T-helper 1 cell treated with Interleukin-12 subunit alpha and Interleukin-12 subunit beta and Interleukin-4 antibody, amounts not matched to agents 30 μg/mL and 1 μg/mL, for 36 hours (primary cell): ENCODE results near the gene ESYT2.

Experiments used
- H3K27ac Mint-ChIP-seq: one replicate; pipeline ENCODE4 v1.8.0; 2021; ENCODE audit warnings: mild to moderate bottlenecking, mixed read lengths
- H3K27me3 Mint-ChIP-seq: one replicate; pipeline ENCODE4 v1.8.0; 2021; ENCODE audit warnings: low read depth, mixed read lengths
- H3K36me3 Mint-ChIP-seq: one replicate; pipeline ENCODE4 v1.8.0; 2021; ENCODE audit warnings: low read depth, mixed read lengths
- H3K4me1 Mint-ChIP-seq: one replicate; pipeline ENCODE4 v1.8.0; 2021; ENCODE audit warnings: low read depth, mixed read lengths
- H3K4me3 Mint-ChIP-seq: one replicate; pipeline ENCODE4 v1.8.0; 2021; ENCODE audit warnings: mild to moderate bottlenecking, moderate library complexity, mixed read lengths
- H3K9me3 Mint-ChIP-seq: one replicate; pipeline ENCODE4 v1.8.0; 2021; ENCODE audit warnings: mixed read lengths

ESYT2 gene

GRCh38 chr7:158809596-158809995, 19.7 kb downstream of the ESYT2 start:
- H3K4me3 Mint-ChIP-seq, result peak overlapping the region; percentile 54
- H3K9me3 Mint-ChIP-seq, result peaks cover 5% of the 10 kb centered on the region
- H3K27me3 Mint-ChIP-seq, result no peaks in the 10 kb centered on the region
- peak overlapping the region; percentile 70 for H3K27ac Mint-ChIP-seq
- H3K4me1 Mint-ChIP-seq, result peaks cover 61% of the 10 kb centered on the region
- peaks cover 53% of the 10 kb centered on the region for H3K36me3 Mint-ChIP-seq

GRCh38 chr7:158808126-158808525, 21.2 kb downstream of the ESYT2 start:
- Mint-ChIP-seq H3K36me3 (peaks cover 52% of the 10 kb centered on the region), H3K9me3 (peaks cover 8% of the 10 kb centered on the region), H3K27ac (no peak overlapping the region), H3K4me3 (no peak overlapping the region), H3K4me1 (peaks cover 57% of the 10 kb centered on the region), H3K27me3 (no peaks in the 10 kb centered on the region)

DNA sequence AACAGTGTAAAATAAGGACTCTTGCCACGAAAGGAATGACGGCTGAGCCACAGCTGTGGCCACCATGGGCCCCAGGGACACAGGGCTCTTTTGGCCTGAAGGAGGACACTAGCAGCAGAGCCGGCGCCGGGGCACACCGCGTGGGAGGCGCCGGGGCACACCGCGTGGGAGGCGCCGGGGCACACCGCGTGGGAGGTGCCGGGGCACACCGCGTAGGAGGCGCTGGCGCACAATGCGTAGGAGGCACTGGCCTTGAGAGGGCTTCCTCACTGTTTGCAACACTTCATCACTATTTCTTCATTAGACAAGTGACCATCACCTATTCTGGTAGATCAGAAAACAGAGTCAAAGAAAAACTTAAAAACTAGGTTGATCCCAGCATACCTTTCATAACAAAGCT, 23.4 kb downstream of the ESYT2 start:
- no peak overlapping the region for H3K4me3 Mint-ChIP-seq
- H3K9me3 Mint-ChIP-seq, result peaks cover 8% of the 10 kb centered on the region
- no peak overlapping the region for H3K27ac Mint-ChIP-seq
- no peaks in the 10 kb centered on the region for H3K27me3 Mint-ChIP-seq
- H3K4me1 Mint-ChIP-seq, result peaks cover 46% of the 10 kb centered on the region
- H3K36me3 Mint-ChIP-seq, result peaks cover 48% of the 10 kb centered on the region

DNA sequence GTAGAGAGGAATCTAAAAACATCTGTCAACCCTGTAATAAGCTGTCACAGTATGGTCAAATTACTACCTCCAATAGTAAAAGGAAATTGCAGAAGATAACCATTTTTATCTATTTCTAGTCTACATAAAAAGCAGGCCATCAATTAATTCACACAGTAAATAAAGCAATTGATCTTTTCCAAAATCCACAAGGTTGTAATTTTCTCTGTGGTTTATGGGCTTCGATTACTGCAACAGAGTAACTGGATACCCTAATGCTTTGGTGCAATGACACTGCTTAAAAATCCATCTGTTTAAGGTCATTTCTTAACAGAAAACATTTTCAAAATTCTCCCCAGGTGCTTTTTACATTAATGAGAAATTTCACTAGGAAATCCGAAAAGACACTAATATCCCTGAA, 23.9 kb downstream of the ESYT2 start:
- H3K36me3 Mint-ChIP-seq, result peaks cover 44% of the 10 kb centered on the region

GRCh38 chr7:158804335-158804734, 25.0 kb downstream of the ESYT2 start:
- H3K4me1 Mint-ChIP-seq, result peaks cover 33% of the 10 kb centered on the region
- peak overlapping the region; percentile 41 for H3K27ac Mint-ChIP-seq
- no peaks in the 10 kb centered on the region for H3K27me3 Mint-ChIP-seq
- peaks cover 36% of the 10 kb centered on the region for H3K36me3 Mint-ChIP-seq
- H3K4me3 Mint-ChIP-seq, result no peak overlapping the region
- peaks cover 8% of the 10 kb centered on the region for H3K9me3 Mint-ChIP-seq

More for the DNA sequence above, 23.9 kb downstream of the ESYT2 start:
- H3K9me3 Mint-ChIP-seq, result peaks cover 8% of the 10 kb centered on the region
- H3K27me3 Mint-ChIP-seq, result no peaks in the 10 kb centered on the region
- H3K27ac Mint-ChIP-seq, result no peak overlapping the region
- peaks cover 42% of the 10 kb centered on the region for H3K4me1 Mint-ChIP-seq
- no peak overlapping the region for H3K4me3 Mint-ChIP-seq

DNA sequence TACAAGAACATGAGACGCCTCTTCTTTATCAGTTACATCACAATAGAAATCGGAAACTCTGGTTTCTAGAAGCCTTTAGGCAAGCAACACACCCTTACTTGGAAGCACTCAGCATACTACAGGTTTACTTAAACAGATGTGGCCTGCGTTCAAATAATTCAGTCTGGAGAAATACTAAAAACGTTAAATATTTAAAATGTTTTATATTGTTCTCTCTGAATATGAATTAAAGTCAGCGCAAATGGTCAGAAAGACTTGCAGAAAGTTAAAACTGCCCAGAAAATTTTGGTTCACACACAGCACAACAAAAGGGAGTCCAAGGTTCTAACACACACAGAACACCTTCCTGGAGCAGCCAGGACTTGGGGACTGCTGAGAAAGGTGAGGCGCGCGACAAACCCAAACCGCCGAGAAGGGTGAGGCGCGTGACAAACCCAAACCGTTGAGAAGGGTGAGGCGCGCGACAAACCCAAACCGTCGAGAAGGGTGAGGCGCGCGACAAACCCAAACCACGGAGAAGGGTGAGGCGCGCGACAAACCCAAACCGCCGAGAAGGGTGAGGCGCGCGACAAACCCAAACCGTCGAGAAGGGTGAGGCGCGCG, 25.8 kb downstream of the ESYT2 start:
- Mint-ChIP-seq H3K27me3 (no peaks in the 10 kb centered on the region), H3K9me3 (peaks cover 8% of the 10 kb centered on the region), H3K36me3 (peaks cover 35% of the 10 kb centered on the region), H3K27ac (peak overlapping the region; percentile 41), H3K4me3 (peak overlapping the region; percentile 4), H3K4me1 (peaks cover 29% of the 10 kb centered on the region)

DNA sequence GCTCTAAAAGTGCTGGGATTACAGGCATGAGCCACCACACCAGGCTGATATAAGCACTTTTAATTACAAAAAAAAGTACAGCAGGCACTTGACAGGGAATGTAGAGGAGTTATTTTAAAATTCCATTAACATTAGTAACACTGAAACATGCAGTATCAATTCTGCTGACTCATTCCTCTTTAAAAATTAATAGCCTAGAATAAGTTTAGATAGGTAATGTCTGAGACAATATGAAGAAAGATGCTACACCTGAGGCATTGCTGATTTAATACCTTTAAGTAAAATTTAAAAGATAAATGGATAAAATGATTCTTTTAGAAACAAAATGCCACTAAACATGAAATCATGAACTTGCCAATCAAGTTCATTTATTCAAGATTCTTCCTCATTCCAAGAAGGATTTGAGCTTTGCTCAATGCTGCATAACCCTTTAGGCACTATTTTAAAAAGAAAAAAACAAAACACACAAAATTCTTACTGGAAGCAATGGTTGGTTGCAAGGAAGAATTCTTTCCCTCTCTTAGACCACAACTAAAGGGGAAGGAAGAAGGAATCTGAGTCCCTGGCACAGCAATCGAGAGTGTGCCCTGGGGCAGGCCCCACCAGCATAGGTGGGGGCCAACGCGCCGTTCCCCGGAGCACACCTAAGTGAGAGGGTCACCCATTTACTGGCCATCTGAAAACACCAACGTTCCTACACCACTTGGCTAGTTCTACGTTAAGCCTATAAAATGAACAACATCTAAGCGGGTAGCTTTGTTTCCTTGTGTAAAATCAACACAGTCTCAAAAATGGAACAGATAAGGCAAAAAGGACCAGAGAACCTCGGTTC, 26.6 kb downstream of the ESYT2 start:
- Mint-ChIP-seq H3K4me1 (peaks cover 27% of the 10 kb centered on the region), H3K4me3 (peak overlapping the region; percentile 4), H3K27me3 (no peaks in the 10 kb centered on the region), H3K9me3 (peaks cover 8% of the 10 kb centered on the region), H3K27ac (peak overlapping the region; percentile 41), H3K36me3 (peaks cover 32% of the 10 kb centered on the region)

DNA sequence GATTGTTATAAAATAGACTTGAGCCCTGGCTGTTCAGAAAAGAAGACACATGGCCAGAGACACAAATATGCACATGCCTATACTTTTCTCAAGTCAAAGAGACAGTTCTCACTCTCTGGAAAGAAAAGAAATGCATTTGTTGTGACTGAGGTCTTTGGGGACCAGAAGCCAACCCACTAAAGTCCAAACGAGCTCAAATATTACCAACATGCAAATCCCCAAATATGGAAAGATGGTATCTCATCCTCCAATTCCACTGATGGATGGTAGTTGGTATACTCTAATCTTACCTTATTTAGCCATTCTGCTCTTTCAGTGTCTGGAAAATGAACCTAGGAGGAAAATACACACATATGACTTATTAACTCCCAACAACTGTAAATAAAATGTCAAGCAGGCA, 30.6 kb downstream of the ESYT2 start:
- Mint-ChIP-seq H3K4me3 (no peak overlapping the region), H3K36me3 (peaks cover 27% of the 10 kb centered on the region), H3K27ac (no peak overlapping the region), H3K4me1 (peaks cover 23% of the 10 kb centered on the region), H3K27me3 (no peaks in the 10 kb centered on the region), H3K9me3 (no peaks in the 10 kb centered on the region)

- H3K36me3 Mint-ChIP-seq, result peaks cover 42% of the 10 kb centered on the region
- no peak overlapping the region for H3K4me3 Mint-ChIP-seq
- no peaks in the 10 kb centered on the region for H3K27me3 Mint-ChIP-seq
These were observed 32.6 kb downstream of the ESYT2 start for GRCh38 chr7:158796667-158797066.

DNA sequence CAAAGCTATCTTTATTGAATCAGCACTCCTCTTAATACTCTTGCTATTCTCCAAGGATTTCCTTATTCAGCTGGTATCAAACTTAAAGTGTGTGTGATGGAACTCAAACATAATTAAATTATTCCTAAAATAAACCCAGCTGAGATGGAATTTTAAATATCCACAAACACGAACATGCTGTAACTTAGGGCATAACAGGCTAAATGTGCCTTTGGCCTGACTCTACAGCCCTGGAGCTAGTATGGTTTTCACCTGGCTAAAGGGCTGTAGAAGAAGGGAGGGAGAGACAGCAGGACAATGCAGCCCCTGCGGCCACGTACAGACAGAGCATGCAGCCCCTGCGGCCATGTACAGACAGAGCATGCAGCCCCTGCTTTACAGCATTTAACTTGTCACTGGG, 34.0 kb downstream of the ESYT2 start:
- Mint-ChIP-seq H3K9me3 (no peaks in the 10 kb centered on the region), H3K27me3 (no peaks in the 10 kb centered on the region), H3K36me3 (peaks cover 49% of the 10 kb centered on the region), H3K4me1 (peaks cover 11% of the 10 kb centered on the region), H3K27ac (no peak overlapping the region), H3K4me3 (no peak overlapping the region)

More at GRCh38 chr7:158796667-158797066, 32.6 kb downstream of the ESYT2 start:
- no peaks in the 10 kb centered on the region for H3K9me3 Mint-ChIP-seq
- H3K4me1 Mint-ChIP-seq, result peaks cover 13% of the 10 kb centered on the region
- peak overlapping the region; percentile 27 for H3K27ac Mint-ChIP-seq

- Mint-ChIP-seq H3K4me3 (no peak overlapping the region), H3K36me3 (peaks cover 46% of the 10 kb centered on the region), H3K27ac (no peak overlapping the region), H3K27me3 (no peaks in the 10 kb centered on the region), H3K9me3 (no peaks in the 10 kb centered on the region), H3K4me1 (peaks cover 14% of the 10 kb centered on the region)
These were observed 38.2 kb downstream of the ESYT2 start for GRCh38 chr7:158791107-158791506.

DNA sequence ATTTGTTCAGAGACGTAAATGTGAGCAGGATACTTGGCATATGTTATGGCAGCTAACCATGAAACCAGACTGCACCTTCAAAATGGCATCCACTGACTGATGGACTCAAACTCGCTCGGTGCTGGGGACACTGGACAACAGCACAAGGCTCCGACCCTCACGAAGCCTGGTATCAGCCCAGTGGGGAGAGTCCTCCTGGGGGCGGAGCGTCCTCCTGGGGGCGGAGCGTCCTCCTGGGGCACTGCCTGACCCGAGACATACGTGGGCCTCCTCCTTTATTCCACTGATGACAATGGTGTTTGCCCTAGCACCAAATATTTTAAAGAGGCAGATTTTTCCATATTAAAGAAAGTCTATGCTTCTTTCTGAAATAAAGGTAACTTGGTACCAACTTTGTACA, 39.5 kb downstream of the ESYT2 start:
- H3K27me3 Mint-ChIP-seq, result no peaks in the 10 kb centered on the region
- peaks cover 43% of the 10 kb centered on the region for H3K36me3 Mint-ChIP-seq
- H3K27ac Mint-ChIP-seq, result no peak overlapping the region
- peaks cover 14% of the 10 kb centered on the region for H3K4me1 Mint-ChIP-seq
- H3K4me3 Mint-ChIP-seq, result no peak overlapping the region
- no peaks in the 10 kb centered on the region for H3K9me3 Mint-ChIP-seq

DNA sequence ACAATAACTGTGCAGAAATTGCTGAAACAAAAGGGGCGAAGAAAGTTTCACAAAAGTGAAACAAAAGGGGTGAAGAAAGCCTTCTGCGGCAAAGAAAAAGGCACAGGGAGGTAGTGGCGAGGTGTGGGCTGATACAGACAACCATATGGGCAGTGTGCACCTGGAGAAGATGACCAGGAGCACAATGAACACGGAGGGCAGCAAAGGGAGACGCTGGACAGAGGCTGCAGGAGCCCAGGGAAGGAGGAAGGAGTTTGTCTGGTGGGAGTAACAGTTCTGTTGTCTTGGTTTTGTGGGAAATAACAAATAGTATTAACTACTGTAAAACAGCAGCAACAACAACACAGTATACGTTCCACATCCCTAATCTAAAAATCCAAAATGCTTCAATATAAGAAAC, 42.4 kb downstream of the ESYT2 start:
- H3K36me3 Mint-ChIP-seq, result peaks cover 27% of the 10 kb centered on the region
- H3K27me3 Mint-ChIP-seq, result no peaks in the 10 kb centered on the region
- no peak overlapping the region for H3K27ac Mint-ChIP-seq
- H3K9me3 Mint-ChIP-seq, result no peaks in the 10 kb centered on the region
- H3K4me1 Mint-ChIP-seq, result peaks cover 9% of the 10 kb centered on the region
- no peak overlapping the region for H3K4me3 Mint-ChIP-seq

DNA sequence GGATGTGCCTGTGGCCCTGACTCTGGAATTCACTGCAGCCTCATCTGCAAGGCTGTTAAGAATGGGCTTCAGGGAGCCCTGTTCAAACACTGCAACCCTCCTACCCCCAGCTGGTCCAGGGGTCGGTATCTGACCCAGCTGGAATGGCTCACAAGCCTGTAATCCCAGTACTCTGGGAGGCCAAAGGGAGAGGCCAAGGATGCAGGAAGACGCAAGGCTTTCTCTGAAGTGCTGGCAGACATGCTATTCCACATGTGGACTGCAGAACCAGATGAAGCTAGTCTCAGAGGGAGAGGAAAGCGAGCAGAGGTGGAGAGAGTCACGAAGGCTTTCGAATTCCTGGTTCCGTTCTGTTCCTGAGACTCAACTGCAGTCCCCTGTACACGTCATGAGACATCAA, 45.0 kb downstream of the ESYT2 start:
- Mint-ChIP-seq H3K36me3 (peaks cover 12% of the 10 kb centered on the region), H3K27me3 (no peaks in the 10 kb centered on the region)

GRCh38 chr7:158783595-158783994, 45.7 kb downstream of the ESYT2 start:
- H3K4me1 Mint-ChIP-seq, result peaks cover 18% of the 10 kb centered on the region
- H3K27me3 Mint-ChIP-seq, result no peaks in the 10 kb centered on the region
- H3K27ac Mint-ChIP-seq, result no peak overlapping the region
- peaks cover 18% of the 10 kb centered on the region for H3K36me3 Mint-ChIP-seq
- H3K4me3 Mint-ChIP-seq, result no peak overlapping the region
- H3K9me3 Mint-ChIP-seq, result no peaks in the 10 kb centered on the region

More for the DNA sequence above, 45.0 kb downstream of the ESYT2 start:
- Mint-ChIP-seq H3K4me3 (no peak overlapping the region), H3K9me3 (no peaks in the 10 kb centered on the region), H3K27ac (no peak overlapping the region), H3K4me1 (peaks cover 11% of the 10 kb centered on the region)
